Activated naive CD4-positive, alpha-beta T cell treated with anti-CD3 and anti-CD28 coated beads, Interleukin-2, amount 10 ng/mL, durations not matched to agents 7 days and 5 days (primary cell): ENCODE data around the gene FNDC3B.

ENCODE experiments used
- CTCF ChIA-PET: fragments of 350-600 bp; sonication (Branson Sonifier 250); formaldehyde crosslinking; loops from one replicate; lab custom pipeline; 2021; ENCODE audit warnings: antibody characterized with exemption; lab: Charles Lee
- DNase-seq: peaks from one replicate; pipeline ENCODE4 v3.0.0-alpha.2; 2020
- H3K27ac Mint-ChIP-seq: one replicate; pipeline ENCODE4 v1.8.0; 2021; ENCODE audit warnings: mild to moderate bottlenecking, moderate library complexity, mixed read lengths
- H3K27me3 Mint-ChIP-seq: one replicate; pipeline ENCODE4 v1.8.0; 2021; ENCODE audit warnings: mild to moderate bottlenecking, mixed read lengths
- H3K36me3 Mint-ChIP-seq: one replicate; pipeline ENCODE4 v1.8.0; 2021; ENCODE audit warnings: mixed read lengths
- H3K4me1 Mint-ChIP-seq: one replicate; pipeline ENCODE4 v1.8.0; 2021; ENCODE audit warnings: mixed read lengths
- H3K4me3 Mint-ChIP-seq: one replicate; pipeline ENCODE4 v1.8.0; 2021; ENCODE audit warnings: mild to moderate bottlenecking, moderate library complexity, mixed read lengths
- H3K9me3 Mint-ChIP-seq: one replicate; pipeline ENCODE4 v1.8.0; 2021; ENCODE audit warnings: mixed read lengths

FNDC3B gene

DNA sequence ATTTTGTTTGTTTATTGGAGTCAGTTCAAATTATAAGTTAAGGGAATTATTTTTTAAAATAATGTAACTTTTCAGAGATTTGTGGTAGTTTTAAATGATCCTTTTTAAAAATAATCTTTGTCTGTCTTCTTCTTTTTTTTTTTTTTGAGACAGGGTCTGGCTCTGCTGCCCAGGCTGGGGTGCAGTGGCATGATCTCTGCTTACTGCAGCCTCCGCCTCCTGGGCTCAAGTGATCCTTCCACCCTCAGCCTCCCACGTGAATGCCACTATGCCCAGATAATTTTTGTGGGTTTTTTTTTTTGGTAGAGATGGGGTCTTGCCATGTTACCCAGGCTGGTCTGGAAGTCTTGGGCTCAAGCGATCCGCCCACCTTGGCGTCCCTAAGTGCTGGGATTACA lies 12.6 kb downstream of the FNDC3B start:
- no peaks in the 10 kb centered on the region for H3K9me3 Mint-ChIP-seq
- no peak for DNase-seq
- no peaks in the 10 kb centered on the region for H3K27me3 Mint-ChIP-seq
- H3K27ac Mint-ChIP-seq, result no peak overlapping the region
- H3K4me3 Mint-ChIP-seq, result no peak overlapping the region
- CTCF ChIA-PET, result interaction anchor here (1.5 kb wide), 1 partner anchor 10 kb away, joined by 3 read pairs; no protein-coding TSS in a partner anchor
- H3K4me1 Mint-ChIP-seq, result peaks cover 14% of the 10 kb centered on the region
- peaks cover 5% of the 10 kb centered on the region for H3K36me3 Mint-ChIP-seq

- no peaks in the 10 kb centered on the region for H3K27me3 Mint-ChIP-seq
- H3K27ac Mint-ChIP-seq, result no peak overlapping the region
- CTCF ChIA-PET, result interaction anchor here (1.5 kb wide), 1 partner anchor 10 kb away, joined by 3 read pairs; no protein-coding TSS in a partner anchor
- DNase-seq, result no peak
- peaks cover 5% of the 10 kb centered on the region for H3K36me3 Mint-ChIP-seq
- H3K4me1 Mint-ChIP-seq, result peaks cover 14% of the 10 kb centered on the region
- no peaks in the 10 kb centered on the region for H3K9me3 Mint-ChIP-seq
- no peak overlapping the region for H3K4me3 Mint-ChIP-seq
Observed at GRCh38 chr3:172052405-172052804, 13.0 kb downstream of the FNDC3B start.

DNA sequence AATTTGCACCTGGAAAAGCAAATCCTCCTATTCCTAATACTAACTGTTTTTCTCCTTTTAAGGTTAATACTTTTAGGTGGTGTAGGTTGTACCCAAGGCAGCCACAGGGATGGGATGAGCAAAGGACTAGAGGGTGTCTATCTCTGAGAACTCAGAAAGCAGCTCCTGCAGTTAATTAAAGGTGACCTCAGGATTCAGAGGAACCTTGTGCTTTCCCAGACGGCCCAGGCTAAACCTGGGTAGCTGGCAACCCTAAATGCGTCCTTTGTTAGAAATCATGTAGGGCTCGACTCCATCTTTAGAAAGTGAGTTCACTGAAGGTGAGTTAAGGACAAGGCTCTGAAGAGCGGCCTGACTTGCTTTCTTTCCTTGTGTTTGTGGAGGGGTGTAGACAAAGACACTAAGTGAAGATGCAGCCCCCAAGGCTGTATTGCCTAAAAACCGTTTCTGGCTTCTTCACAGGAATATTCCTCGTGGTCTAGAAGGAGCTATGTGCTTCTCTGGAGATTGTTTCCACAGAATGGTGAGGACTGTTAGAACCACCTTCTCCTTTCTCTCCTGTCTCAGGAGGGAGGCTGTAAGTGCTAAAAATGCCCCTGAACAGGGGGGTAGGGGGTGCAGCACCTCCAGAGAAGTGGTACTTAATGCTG lies 14.9 kb downstream of the FNDC3B start:
- CTCF ChIA-PET, result no interaction called here
- no peak overlapping the region for H3K27ac Mint-ChIP-seq
- no peaks in the 10 kb centered on the region for H3K9me3 Mint-ChIP-seq
- peaks cover 14% of the 10 kb centered on the region for H3K4me1 Mint-ChIP-seq
- peaks cover 5% of the 10 kb centered on the region for H3K36me3 Mint-ChIP-seq
- H3K27me3 Mint-ChIP-seq, result no peaks in the 10 kb centered on the region
- H3K4me3 Mint-ChIP-seq, result no peak overlapping the region
- DNase-seq, result no peak

DNA sequence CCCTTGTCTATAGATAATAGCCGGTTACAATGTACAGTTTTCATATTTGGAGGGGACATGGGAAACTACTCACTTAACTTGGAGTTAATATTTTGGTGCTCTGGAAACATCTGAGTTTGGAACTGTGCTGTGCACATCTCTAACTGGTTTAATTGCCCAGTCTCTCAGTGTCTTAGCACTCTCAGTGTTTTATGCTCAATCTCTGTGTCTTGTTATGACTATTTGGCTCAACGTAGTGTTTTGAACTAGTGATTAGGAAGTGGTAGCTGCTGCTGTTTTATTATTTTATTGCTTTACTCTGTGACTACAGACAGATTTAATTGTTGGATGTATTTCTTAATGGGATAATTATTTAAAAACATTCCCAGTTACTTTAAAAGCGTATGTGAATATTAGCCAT lies 17.0 kb downstream of the FNDC3B start:
- DNase-seq, result no peak
- no peaks in the 10 kb centered on the region for H3K27me3 Mint-ChIP-seq
- H3K9me3 Mint-ChIP-seq, result no peaks in the 10 kb centered on the region
- H3K27ac Mint-ChIP-seq, result no peak overlapping the region
- H3K4me1 Mint-ChIP-seq, result peaks cover 14% of the 10 kb centered on the region
- H3K4me3 Mint-ChIP-seq, result no peak overlapping the region
- H3K36me3 Mint-ChIP-seq, result peaks cover 3% of the 10 kb centered on the region
- CTCF ChIA-PET, result no interaction called here

- DNase-seq, result no peak
- CTCF ChIA-PET, result no interaction called here
- Mint-ChIP-seq H3K4me3 (no peak overlapping the region), H3K4me1 (peaks cover 15% of the 10 kb centered on the region), H3K27me3 (no peaks in the 10 kb centered on the region), H3K36me3 (peaks cover 2% of the 10 kb centered on the region), H3K9me3 (no peaks in the 10 kb centered on the region), H3K27ac (no peak overlapping the region)
Observed at GRCh38 chr3:172057059-172057458, 17.7 kb downstream of the FNDC3B start.

GRCh38 chr3:172057624-172058327 lies 18.4 kb downstream of the FNDC3B start:
- Mint-ChIP-seq H3K4me1 (peaks cover 19% of the 10 kb centered on the region), H3K4me3 (no peak overlapping the region), H3K36me3 (peaks cover 2% of the 10 kb centered on the region), H3K27me3 (no peaks in the 10 kb centered on the region), H3K9me3 (no peaks in the 10 kb centered on the region), H3K27ac (no peak overlapping the region)
- CTCF ChIA-PET, result no interaction called here
- no peak for DNase-seq

- Mint-ChIP-seq H3K27ac (no peak overlapping the region), H3K4me3 (no peak overlapping the region), H3K9me3 (no peaks in the 10 kb centered on the region), H3K27me3 (no peaks in the 10 kb centered on the region), H3K36me3 (peaks cover 2% of the 10 kb centered on the region), H3K4me1 (peaks cover 20% of the 10 kb centered on the region)
- CTCF ChIA-PET, result no interaction called here
- no peak for DNase-seq
Observed at GRCh38 chr3:172059532-172059931, 20.2 kb downstream of the FNDC3B start.

DNA sequence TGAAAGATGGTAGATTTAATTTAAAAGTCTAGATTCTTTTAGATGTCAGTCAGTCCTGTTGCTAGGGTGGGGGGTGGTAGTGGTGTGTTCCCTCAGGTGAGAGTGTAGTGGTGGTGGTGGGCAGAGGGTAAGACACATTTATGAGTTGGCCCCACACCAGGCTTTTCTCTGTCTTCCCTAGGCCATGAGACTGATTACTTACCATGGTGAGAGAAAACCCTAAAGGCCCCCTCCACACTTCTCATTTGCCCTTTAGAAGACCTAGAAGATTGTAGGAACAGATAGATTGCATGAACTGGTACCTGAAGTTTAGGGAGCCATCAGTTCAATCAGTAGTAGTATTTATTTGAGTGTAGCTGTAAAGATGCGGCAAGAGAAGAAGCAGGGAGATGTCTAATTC lies 20.9 kb downstream of the FNDC3B start:
- DNase-seq, result no peak
- Mint-ChIP-seq H3K9me3 (no peaks in the 10 kb centered on the region), H3K27me3 (no peaks in the 10 kb centered on the region), H3K4me3 (no peak overlapping the region), H3K27ac (no peak overlapping the region), H3K4me1 (peaks cover 18% of the 10 kb centered on the region), H3K36me3 (peaks cover 2% of the 10 kb centered on the region)
- CTCF ChIA-PET, result no interaction called here

- no peak for DNase-seq
- Mint-ChIP-seq H3K9me3 (no peaks in the 10 kb centered on the region), H3K27ac (no peak overlapping the region), H3K36me3 (no peaks in the 10 kb centered on the region), H3K4me1 (peaks cover 11% of the 10 kb centered on the region), H3K27me3 (no peaks in the 10 kb centered on the region), H3K4me3 (no peak overlapping the region)
- CTCF ChIA-PET, result no interaction called here
Observed at GRCh38 chr3:172061724-172062184, 22.4 kb downstream of the FNDC3B start.

DNA sequence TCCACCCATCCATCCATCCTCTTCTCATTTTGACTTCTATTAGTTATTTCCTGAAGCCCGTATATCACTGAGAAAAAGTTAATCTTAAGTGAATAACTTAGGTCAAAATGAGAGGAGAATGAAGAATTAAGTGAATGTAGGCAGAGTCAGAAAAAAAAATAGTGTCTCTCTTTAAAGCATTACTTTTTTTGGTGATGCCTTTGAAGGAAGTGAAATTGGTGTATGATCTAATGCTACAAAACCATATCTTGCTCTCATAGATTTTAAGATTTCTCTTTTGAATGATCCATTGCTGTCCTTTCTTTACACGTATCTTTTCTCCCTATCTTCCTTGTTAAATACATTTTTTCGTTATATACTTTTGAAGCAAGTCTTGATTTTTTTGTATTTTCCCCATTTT lies 23.4 kb downstream of the FNDC3B start:
- Mint-ChIP-seq H3K4me3 (no peak overlapping the region), H3K4me1 (peaks cover 19% of the 10 kb centered on the region), H3K36me3 (peaks cover under 1% of the 10 kb centered on the region), H3K27ac (no peak overlapping the region), H3K27me3 (no peaks in the 10 kb centered on the region), H3K9me3 (no peaks in the 10 kb centered on the region)
- CTCF ChIA-PET, result no interaction called here
- DNase-seq, result no peak

DNA sequence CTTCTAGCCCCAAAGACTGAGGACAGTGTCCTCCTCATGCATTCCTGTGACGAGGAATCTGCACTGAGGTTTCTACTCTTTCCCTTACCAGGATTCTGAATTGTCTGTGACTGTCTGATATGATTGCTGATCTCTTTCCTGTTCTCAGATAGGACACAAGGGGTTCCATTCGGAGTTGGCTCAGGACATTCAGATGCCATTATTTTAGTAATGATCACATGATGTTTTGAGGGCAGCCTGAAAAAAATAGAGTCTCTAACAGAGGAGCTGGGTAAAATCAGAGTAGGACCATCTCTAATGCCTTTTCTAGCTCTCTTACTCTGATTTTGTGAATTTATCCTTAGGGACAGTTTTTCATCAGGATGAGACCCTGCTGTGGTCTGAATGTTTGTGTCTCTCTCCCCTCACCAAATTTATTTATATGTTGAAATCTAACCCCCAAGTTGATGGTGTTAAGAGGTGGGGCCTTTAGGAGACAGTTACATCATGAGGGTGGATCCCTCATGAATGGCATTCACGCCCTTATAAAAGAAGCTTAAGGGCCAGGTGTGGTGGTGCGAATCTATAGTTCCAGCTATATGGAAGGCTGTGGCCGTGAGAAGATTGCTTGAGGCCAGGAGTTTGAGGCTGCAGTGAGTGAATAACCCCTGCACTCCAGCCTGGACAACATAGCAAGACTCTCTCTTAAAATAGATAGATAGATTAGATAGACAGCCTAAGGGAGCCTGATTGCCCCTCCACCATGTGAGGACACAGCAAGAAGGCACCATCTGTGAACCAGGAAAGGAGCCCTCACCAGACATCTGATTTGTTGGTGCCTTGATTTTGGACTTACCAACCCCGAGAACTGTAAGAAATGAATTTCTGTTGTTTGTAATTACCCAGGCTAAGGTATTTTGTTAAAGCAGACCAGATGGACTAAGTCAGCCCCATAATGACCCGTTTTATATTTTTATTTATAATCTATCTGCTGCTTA lies 24.4 kb downstream of the FNDC3B start:
- no peak overlapping the region for H3K27ac Mint-ChIP-seq
- H3K9me3 Mint-ChIP-seq, result no peaks in the 10 kb centered on the region
- CTCF ChIA-PET, result no interaction called here
- no peak for DNase-seq
- peaks cover 21% of the 10 kb centered on the region for H3K4me1 Mint-ChIP-seq
- peaks cover 2% of the 10 kb centered on the region for H3K36me3 Mint-ChIP-seq
- H3K4me3 Mint-ChIP-seq, result no peak overlapping the region
- no peaks in the 10 kb centered on the region for H3K27me3 Mint-ChIP-seq

DNA sequence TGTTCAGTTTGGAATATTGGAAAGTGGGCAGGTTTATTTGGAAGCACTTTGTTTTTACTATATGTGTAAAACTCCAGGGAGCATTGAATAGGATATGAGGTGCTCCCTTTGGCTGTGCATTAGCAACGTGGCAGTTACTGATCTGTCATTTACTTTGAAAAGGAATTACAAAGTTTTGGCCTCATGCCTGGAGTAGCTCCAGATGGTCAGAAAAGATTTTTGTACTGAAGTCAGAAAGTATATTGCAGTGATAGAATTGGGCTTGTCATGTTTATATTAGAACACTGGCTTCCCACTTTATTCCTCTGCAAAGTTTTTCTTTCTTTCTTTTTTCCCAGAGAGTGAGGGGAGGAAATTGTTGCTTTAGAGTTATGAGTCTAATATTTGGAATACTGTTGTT lies 26.1 kb downstream of the FNDC3B start:
- DNase-seq, result no peak
- Mint-ChIP-seq H3K27ac (no peak overlapping the region), H3K4me1 (peaks cover 21% of the 10 kb centered on the region), H3K9me3 (no peaks in the 10 kb centered on the region), H3K27me3 (no peaks in the 10 kb centered on the region), H3K36me3 (peaks cover 2% of the 10 kb centered on the region), H3K4me3 (no peak overlapping the region)
- CTCF ChIA-PET, result no interaction called here

DNA sequence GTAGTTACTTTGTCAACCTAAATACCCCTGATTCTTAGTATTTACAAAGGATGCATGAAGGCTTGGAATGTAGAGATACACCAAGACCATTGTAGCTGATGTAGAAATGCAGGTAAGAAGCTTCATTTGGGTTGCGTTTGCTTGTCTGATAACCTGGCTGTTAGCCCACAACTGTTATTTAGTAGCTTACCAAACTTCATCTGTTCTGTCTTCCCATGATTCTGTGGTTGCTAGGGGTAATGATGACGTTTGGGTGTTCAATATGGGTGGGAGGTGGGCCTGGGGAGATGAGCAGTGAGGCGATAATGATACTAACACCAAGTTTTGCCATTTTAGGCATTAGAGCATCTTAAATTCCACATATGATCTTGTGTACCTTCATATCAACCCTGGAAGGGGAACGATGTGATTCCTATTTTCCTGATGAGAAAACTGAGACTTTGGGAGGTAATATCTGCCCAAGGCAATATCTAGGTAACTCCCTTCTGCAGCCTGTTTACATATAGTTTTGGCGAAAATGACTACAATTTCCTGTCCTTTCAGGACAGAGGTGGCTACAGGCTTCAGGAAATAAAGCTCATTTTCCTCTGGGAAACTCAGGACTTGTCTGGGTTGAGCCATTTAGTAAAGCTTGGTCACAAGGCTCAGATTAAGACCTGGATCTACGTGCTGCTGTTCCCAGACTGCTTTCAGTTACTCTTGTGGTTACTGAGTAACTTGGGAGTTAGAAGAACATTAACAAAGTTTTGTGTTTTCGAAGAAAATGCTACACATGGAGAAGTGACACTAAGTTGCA lies 26.8 kb downstream of the FNDC3B start:
- no peak overlapping the region for H3K4me3 Mint-ChIP-seq
- H3K9me3 Mint-ChIP-seq, result no peaks in the 10 kb centered on the region
- no peak overlapping the region for H3K27ac Mint-ChIP-seq
- DNase-seq, result no peak
- CTCF ChIA-PET, result no interaction called here
- peaks cover 21% of the 10 kb centered on the region for H3K4me1 Mint-ChIP-seq
- peaks cover 2% of the 10 kb centered on the region for H3K36me3 Mint-ChIP-seq
- H3K27me3 Mint-ChIP-seq, result no peaks in the 10 kb centered on the region
